Activated naive CD4-positive, alpha-beta T cell treated with anti-CD3 and anti-CD28 coated beads for 36 hours (primary cell): ENCODE results near the gene SLFN14. TPM values are rescaled to one million over a fixed set of nuclear protein-coding genes. Genes with fewer than 3 reads are reported as not detected.
"Not testable (repeated sequence)": the region's sequence is repeated elsewhere in the genome, so short reads cannot be mapped to it uniquely, and the experiment has no call there.

Experiments
- CTCF ChIA-PET: fragments of 350-600 bp; sonication (Branson Sonifier 250); formaldehyde crosslinking; loops from one replicate; lab custom pipeline; 2021; ENCODE audit warnings: antibody characterized with exemption; lab: Charles Lee
- DNase-seq: peaks from one replicate; pipeline ENCODE4 v3.0.0-alpha.2; 2020
- H3K27ac Mint-ChIP-seq: one replicate; pipeline ENCODE4 v1.8.0; 2021; ENCODE audit warnings: mild to moderate bottlenecking, mixed read lengths
- H3K27me3 Mint-ChIP-seq: one replicate; pipeline ENCODE4 v1.8.0; 2021; ENCODE audit warnings: low read depth, mixed read lengths
- H3K36me3 Mint-ChIP-seq: one replicate; pipeline ENCODE4 v1.8.0; 2021; ENCODE audit warnings: low read depth, mixed read lengths
- H3K4me1 Mint-ChIP-seq: one replicate; pipeline ENCODE4 v1.8.0; 2021; ENCODE audit warnings: low read depth, mixed read lengths
- H3K4me3 Mint-ChIP-seq: one replicate; pipeline ENCODE4 v1.8.0; 2021; ENCODE audit warnings: mild to moderate bottlenecking, moderate library complexity, mixed read lengths
- H3K9me3 Mint-ChIP-seq: one replicate; pipeline ENCODE4 v1.8.0; 2021; ENCODE audit warnings: mixed read lengths
- intact Hi-C: fragments of 100-400 bp; cut with micrococcal nuclease; formaldehyde crosslinking; loops from one replicate; pipeline ENCODE4 v1.15.1; 2023
- total RNA-seq, 2 experiments: library from RNA; stranded (reverse); gene quantifications; one replicate each; pipeline ENCODE4 v1.2.3, GENCODE V29; 2021

The SLFN14 gene
- total RNA-seq, 2 experiments from 2014 or later: not detected

- H3K4me3 Mint-ChIP-seq: peak overlapping the region; percentile 97
- H3K27ac Mint-ChIP-seq: peak overlapping the region; percentile 97
- CTCF ChIA-PET: interaction anchor here (0.8 to 1.3 kb wide), 5 partner anchors 8 to 221 kb away, joined by 3 to 4 read pairs (median 3); partner anchors contain the start of gene PEX12
- no peaks in the 10 kb centered on the region for H3K27me3 Mint-ChIP-seq
- no peaks in the 10 kb centered on the region for H3K9me3 Mint-ChIP-seq
- intact Hi-C loops: loop anchor here (1.0 to 5.0 kb wide), 7 partner anchors 8 to 498 kb away; partner anchors contain the start of genes PEX12, SLFN12L and TAF15
- peaks cover 29% of the 10 kb centered on the region for H3K4me1 Mint-ChIP-seq
- peaks cover 7% of the 10 kb centered on the region for H3K36me3 Mint-ChIP-seq
- DNase-seq: peak; percentile 15
Observed at GRCh38 chr17:35586569-35587073, 26.0 kb upstream of the SLFN14 start.

GRCh38 chr17:35584061-35584460 is 23.4 kb upstream of the SLFN14 start:
- Mint-ChIP-seq H3K27me3 (no peaks in the 10 kb centered on the region), H3K27ac (no peak overlapping the region), H3K4me1 (peaks cover 18% of the 10 kb centered on the region), H3K4me3 (no peak overlapping the region), H3K9me3 (no peaks in the 10 kb centered on the region), H3K36me3 (peaks cover 7% of the 10 kb centered on the region)
- intact Hi-C loops: no loop called here
- CTCF ChIA-PET: no interaction called here
- DNase-seq: no peak

GRCh38 chr17:35578929-35579432 is 18.4 kb upstream of the SLFN14 start:
- Mint-ChIP-seq H3K27ac (peak overlapping the region; percentile 98), H3K4me1 (peaks cover 19% of the 10 kb centered on the region), H3K9me3 (no peaks in the 10 kb centered on the region), H3K27me3 (no peaks in the 10 kb centered on the region), H3K36me3 (peaks cover 3% of the 10 kb centered on the region), H3K4me3 (peak overlapping the region; percentile 93)
- peak; percentile 37 for DNase-seq
- intact Hi-C loops: loop anchor here (1.0 to 2.0 kb wide), 5 partner anchors 8 to 334 kb away; partner anchors contain the start of genes AP2B1, SLFN12L and TAF15
- CTCF ChIA-PET: interaction anchor here (0.6 to 1.7 kb wide), 7 partner anchors 8 to 229 kb away, joined by 3 to 7 read pairs (median 4); partner anchors contain the start of genes AP2B1 and SLFN12L

- Mint-ChIP-seq H3K27ac (peak within 1 kb of the TSS; percentile 98), H3K9me3 (no peaks in the 10 kb centered on the region), H3K27me3 (no peaks in the 10 kb centered on the region), H3K36me3 (peaks cover 3% of the 10 kb centered on the region), H3K4me1 (peaks cover 19% of the 10 kb centered on the region), H3K4me3 (peak within 1 kb of the TSS; percentile 93)
- DNase-seq: peak; percentile 93
- CTCF ChIA-PET: interaction anchor here (0.6 to 1.7 kb wide), 6 partner anchors 9 to 230 kb away, joined by 3 to 7 read pairs (median 4); partner anchors contain the start of genes AP2B1 and SLFN12L
- intact Hi-C loops: loop anchor here (1.0 to 2.0 kb wide), 5 partner anchors 9 to 334 kb away; partner anchors contain the start of genes AP2B1, SLFN12L and TAF15
Observed at GRCh38 chr17:35578197-35578928, 17.7 kb upstream of the SLFN14 start, which contains the start of gene PEX12. Gene PEX12, minus strand, starts transcription at chr17:35578571. Its CDS starts 550 bp downstream, at chr17:35578021.

GRCh38 chr17:35577830-35578196 is 17.2 kb upstream of the SLFN14 start:
- H3K4me3 Mint-ChIP-seq: peak overlapping the region; percentile 93
- H3K27ac Mint-ChIP-seq: peak overlapping the region; percentile 98
- H3K27me3 Mint-ChIP-seq: no peaks in the 10 kb centered on the region
- intact Hi-C loops: loop anchor here (1.0 to 2.0 kb wide), 5 partner anchors 9 to 333 kb away; partner anchors contain the start of genes AP2B1, SLFN12L and TAF15
- CTCF ChIA-PET: interaction anchor here (1.1 kb wide), 1 partner anchor 9 kb away, joined by 4 read pairs; the partner anchor contains the start of gene AP2B1
- H3K36me3 Mint-ChIP-seq: peaks cover 3% of the 10 kb centered on the region
- no peak for DNase-seq
- H3K4me1 Mint-ChIP-seq: peaks cover 19% of the 10 kb centered on the region
- H3K9me3 Mint-ChIP-seq: no peaks in the 10 kb centered on the region

- H3K27me3 Mint-ChIP-seq: no peaks in the 10 kb centered on the region
- intact Hi-C loops: no loop called here
- H3K27ac Mint-ChIP-seq: peak overlapping the region; percentile 60
- H3K4me3 Mint-ChIP-seq: no peak overlapping the region
- H3K4me1 Mint-ChIP-seq: peaks cover 22% of the 10 kb centered on the region
- H3K9me3 Mint-ChIP-seq: no peaks in the 10 kb centered on the region
- CTCF ChIA-PET: interaction anchor here (0.7 to 1.8 kb wide), 3 partner anchors 35 to 171 kb away, joined by 3 to 8 read pairs (median 3); no protein-coding TSS in a partner anchor
- no peak for DNase-seq
- peaks cover 3% of the 10 kb centered on the region for H3K36me3 Mint-ChIP-seq
Observed at GRCh38 chr17:35575759-35576158, 15.1 kb upstream of the SLFN14 start.

- Mint-ChIP-seq H3K27me3 (no peaks in the 10 kb centered on the region), H3K4me1 (peaks cover 29% of the 10 kb centered on the region), H3K27ac (no peak overlapping the region), H3K9me3 (no peaks in the 10 kb centered on the region), H3K4me3 (peak overlapping the region; percentile 82), H3K36me3 (peaks cover 4% of the 10 kb centered on the region)
- no peak for DNase-seq
- intact Hi-C loops: no loop called here
- CTCF ChIA-PET: no interaction called here
Observed at GRCh38 chr17:35569405-35569804, 8.8 kb upstream of the SLFN14 start.

GRCh38 chr17:35568561-35568960 is 7.9 kb upstream of the SLFN14 start:
- H3K9me3 Mint-ChIP-seq: no peaks in the 10 kb centered on the region
- H3K36me3 Mint-ChIP-seq: peaks cover 4% of the 10 kb centered on the region
- DNase-seq: peak; percentile 54
- peaks cover 29% of the 10 kb centered on the region for H3K4me1 Mint-ChIP-seq
- intact Hi-C loops: loop anchor here (1.0 kb wide), 2 partner anchors 10 to 19 kb away; partner anchors contain the start of genes AP2B1 and PEX12
- CTCF ChIA-PET: interaction anchor here (1.0 kb wide), 3 partner anchors 10 to 256 kb away, joined by 3 to 4 read pairs (median 3); partner anchors contain the start of gene PEX12
- peak overlapping the region; percentile 82 for H3K4me3 Mint-ChIP-seq
- H3K27ac Mint-ChIP-seq: peak overlapping the region; percentile 86
- no peaks in the 10 kb centered on the region for H3K27me3 Mint-ChIP-seq

- peaks cover 29% of the 10 kb centered on the region for H3K4me1 Mint-ChIP-seq
- peak overlapping the region; percentile 82 for H3K4me3 Mint-ChIP-seq
- CTCF ChIA-PET: no interaction called here
- intact Hi-C loops: no loop called here
- no peaks in the 10 kb centered on the region for H3K27me3 Mint-ChIP-seq
- peak overlapping the region; percentile 34 for H3K27ac Mint-ChIP-seq
- DNase-seq: no peak
- no peaks in the 10 kb centered on the region for H3K9me3 Mint-ChIP-seq
- peaks cover 4% of the 10 kb centered on the region for H3K36me3 Mint-ChIP-seq
Observed at GRCh38 chr17:35566968-35567367, 6.3 kb upstream of the SLFN14 start.

- H3K4me3 Mint-ChIP-seq, H3K36me3 Mint-ChIP-seq, H3K9me3 Mint-ChIP-seq, DNase-seq, H3K27ac Mint-ChIP-seq, H3K27me3 Mint-ChIP-seq, intact Hi-C loops: not testable (repeated sequence)
- peaks cover 10% of the 10 kb centered on the region for H3K4me1 Mint-ChIP-seq
- CTCF ChIA-PET: interaction anchor here (0.6 kb wide), 1 partner anchor 263 kb away, joined by 3 read pairs; no protein-coding TSS in a partner anchor
Observed at GRCh38 chr17:35563181-35563580, 2.6 kb upstream of the SLFN14 start.

GRCh38 chr17:35559495-35560210 is 966 bp downstream of the SLFN14 start:
- H3K36me3 Mint-ChIP-seq: no peaks in the 10 kb centered on the region
- no peak for DNase-seq
- no peak overlapping the region for H3K27ac Mint-ChIP-seq
- peaks cover 3% of the 10 kb centered on the region for H3K4me1 Mint-ChIP-seq
- no peaks in the 10 kb centered on the region for H3K27me3 Mint-ChIP-seq
- CTCF ChIA-PET: interaction anchor here (1.1 to 1.3 kb wide), 2 partner anchors 8 to 10 kb away, joined by 3 read pairs; no protein-coding TSS in a partner anchor
- no peaks in the 10 kb centered on the region for H3K9me3 Mint-ChIP-seq
- intact Hi-C loops: no loop called here
- no peak overlapping the region for H3K4me3 Mint-ChIP-seq
